ENCODE data around the gene VSNL1.

DNA sequence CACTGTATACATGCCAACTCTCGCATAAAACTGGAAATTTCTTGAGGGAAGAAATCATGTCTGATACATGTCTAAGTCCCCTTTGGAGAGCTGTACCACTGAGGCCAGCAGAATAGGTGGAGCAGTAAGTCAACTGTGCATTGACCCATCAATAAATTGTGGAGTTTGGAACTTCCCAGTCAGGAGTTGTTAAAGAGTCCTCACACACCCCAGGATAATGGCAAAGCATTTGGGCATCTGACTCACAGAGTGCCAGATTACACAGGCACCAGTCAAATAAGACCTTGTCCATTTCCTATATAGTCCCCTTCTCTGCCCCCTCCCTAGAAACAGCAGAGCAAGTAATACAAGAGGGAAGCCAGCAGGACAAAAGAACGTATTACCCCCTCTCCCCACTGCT, 10.4 kb downstream of the VSNL1 start:
- TF ChIP-seq, protein P1, sequence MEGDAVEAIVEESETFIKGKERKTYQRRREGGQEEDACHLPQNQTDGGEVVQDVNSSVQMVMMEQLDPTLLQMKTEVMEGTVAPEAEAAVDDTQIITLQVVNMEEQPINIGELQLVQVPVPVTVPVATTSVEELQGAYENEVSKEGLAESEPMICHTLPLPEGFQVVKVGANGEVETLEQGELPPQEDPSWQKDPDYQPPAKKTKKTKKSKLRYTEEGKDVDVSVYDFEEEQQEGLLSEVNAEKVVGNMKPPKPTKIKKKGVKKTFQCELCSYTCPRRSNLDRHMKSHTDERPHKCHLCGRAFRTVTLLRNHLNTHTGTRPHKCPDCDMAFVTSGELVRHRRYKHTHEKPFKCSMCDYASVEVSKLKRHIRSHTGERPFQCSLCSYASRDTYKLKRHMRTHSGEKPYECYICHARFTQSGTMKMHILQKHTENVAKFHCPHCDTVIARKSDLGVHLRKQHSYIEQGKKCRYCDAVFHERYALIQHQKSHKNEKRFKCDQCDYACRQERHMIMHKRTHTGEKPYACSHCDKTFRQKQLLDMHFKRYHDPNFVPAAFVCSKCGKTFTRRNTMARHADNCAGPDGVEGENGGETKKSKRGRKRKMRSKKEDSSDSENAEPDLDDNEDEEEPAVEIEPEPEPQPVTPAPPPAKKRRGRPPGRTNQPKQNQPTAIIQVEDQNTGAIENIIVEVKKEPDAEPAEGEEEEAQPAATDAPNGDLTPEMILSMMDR (IDR thresholded peaks at IDR 0.05) = no peak
- TF ChIP-seq EP300 (IDR thresholded peaks at IDR 0.05) (no peak), POLR2AphosphoS5 (IDR thresholded peaks at IDR 0.05) (no peak)
